Astrocyte (in vitro differentiated cells and primary cell): ENCODE results near the gene SLC12A8. TPM values are rescaled to one million over a fixed set of nuclear protein-coding genes. Genes with fewer than 3 reads are reported as not detected.

Experiments used
- DNase-seq: peaks from one replicate; pipeline ENCODE4 v3.0.0-alpha.2; 2010; ENCODE audit warnings: low read depth
- FAIRE-seq: peaks from 2 replicates; lab custom pipeline; 2011; peaks lifted over from hg19 to GRCh38; lab: Jason Lieb, UNC
- H2AFZ ChIP-seq: 2 replicates; pipeline ENCODE4 v1.6.0; 2012; ENCODE audit warnings: low read depth, low read length, inconsistent platforms
- H3K27ac ChIP-seq: 2 replicates; pipeline ENCODE4 v1.5.1; 2011; ENCODE audit warnings: low read depth, low read length, inconsistent platforms
- H3K27me3 ChIP-seq: 2 replicates; pipeline ENCODE4 v1.6.0; 2011; ENCODE audit warnings: low read length, inconsistent platforms; ENCODE audit not compliant: insufficient read depth
- H3K36me3 ChIP-seq: 2 replicates; pipeline ENCODE4 v1.5.1; 2011; ENCODE audit warnings: low read length, inconsistent platforms; ENCODE audit not compliant: insufficient read depth
- H3K4me1 ChIP-seq: 2 replicates; pipeline ENCODE4 v1.5.1; 2011; ENCODE audit warnings: low read length, inconsistent platforms; ENCODE audit not compliant: insufficient read depth
- H3K4me2 ChIP-seq: 2 replicates; pipeline ENCODE4 v1.6.0; 2012; ENCODE audit warnings: low read length, inconsistent platforms
- H3K4me3 ChIP-seq: 2 replicates; pipeline ENCODE4 v1.5.1; 2011; ENCODE audit warnings: low read depth, mild to moderate bottlenecking, low read length, inconsistent platforms; ENCODE audit not compliant: insufficient read depth
- H3K79me2 ChIP-seq: 2 replicates; pipeline ENCODE4 v1.6.0; 2012; ENCODE audit warnings: mild to moderate bottlenecking, low read length, inconsistent platforms; ENCODE audit not compliant: insufficient read depth
- H3K9ac ChIP-seq: 2 replicates; pipeline ENCODE4 v1.6.0; 2012; ENCODE audit warnings: mild to moderate bottlenecking, low read length, inconsistent platforms
- H3K9me3 ChIP-seq: 2 replicates; pipeline ENCODE4 v1.5.1; 2012; ENCODE audit warnings: low read depth, mild to moderate bottlenecking, low read length, inconsistent platforms; ENCODE audit not compliant: insufficient read depth
- H4K20me1 ChIP-seq: 2 replicates; pipeline ENCODE4 v1.6.0; 2012; ENCODE audit warnings: low read length, inconsistent platforms; ENCODE audit not compliant: insufficient read depth
- H3K27ac Mint-ChIP-seq: one replicate; pipeline ENCODE4 v1.8.0; 2021; ENCODE audit warnings: mild to moderate bottlenecking, mixed read lengths; ENCODE audit not compliant: unreplicated experiment
- H3K27me3 Mint-ChIP-seq: one replicate; pipeline ENCODE4 v1.8.0; 2021; ENCODE audit warnings: low read depth, mixed read lengths; ENCODE audit not compliant: unreplicated experiment
- H3K36me3 Mint-ChIP-seq: one replicate; pipeline ENCODE4 v1.8.0; 2021; ENCODE audit warnings: low read depth, mixed read lengths; ENCODE audit not compliant: unreplicated experiment
- H3K4me1 Mint-ChIP-seq: one replicate; pipeline ENCODE4 v1.8.0; 2021; ENCODE audit warnings: low read depth, mixed read lengths; ENCODE audit not compliant: unreplicated experiment
- H3K4me3 Mint-ChIP-seq: one replicate; pipeline ENCODE4 v1.8.0; 2021; ENCODE audit warnings: mild to moderate bottlenecking, moderate library complexity, mixed read lengths; ENCODE audit not compliant: unreplicated experiment
- H3K9me3 Mint-ChIP-seq: one replicate; pipeline ENCODE4 v1.8.0; 2021; ENCODE audit warnings: mild to moderate bottlenecking, mixed read lengths; ENCODE audit not compliant: unreplicated experiment
- CTCF ChIP-seq: IDR thresholded peaks from 2 replicates; pipeline ENCODE4 v1.5.1; 2011; ENCODE audit warnings: low read depth, mild to moderate bottlenecking, inconsistent platforms, low read length, moderate library complexity; ENCODE audit not compliant: insufficient read depth
- EZH2 ChIP-seq: IDR thresholded peaks from 2 replicates; pipeline ENCODE4 v1.6.1; 2012; ENCODE audit warnings: mild to moderate bottlenecking, low read length, inconsistent platforms; ENCODE audit not compliant: insufficient read depth
- total RNA-seq: library from RNA; stranded (reverse); gene quantifications from 2 replicates; pipeline ENCODE4 v1.2.1, GENCODE V29; 2021

The SLC12A8 gene
- total RNA-seq, 1 donor from 2014 or later = 4.2 TPM

- Histone ChIP-seq H3K36me3 (peaks cover 6% of the 10 kb centered on the region), H3K4me3 (no peak overlapping the region), H3K4me2 (no peak overlapping the region), H3K79me2 (no peaks in the 10 kb centered on the region), H2AFZ (no peak overlapping the region), H3K4me1 (peaks cover 15% of the 10 kb centered on the region), H4K20me1 (peaks cover 6% of the 10 kb centered on the region), H3K9me3 (no peaks in the 10 kb centered on the region), H3K27me3 (no peaks in the 10 kb centered on the region), H3K9ac (no peak overlapping the region), H3K27ac (no peak overlapping the region)
- Mint-ChIP-seq H3K36me3 (peaks cover 11% of the 10 kb centered on the region), H3K27ac (no peak overlapping the region), H3K4me1 (peaks cover 17% of the 10 kb centered on the region), H3K27me3 (no peaks in the 10 kb centered on the region), H3K9me3 (no peaks in the 10 kb centered on the region), H3K4me3 (no peak overlapping the region)
- FAIRE-seq (no peak), DNase-seq (peak; percentile 56)
- no peak for TF ChIP-seq EZH2
- no peak for TF ChIP-seq CTCF
These were observed 22.3 kb upstream of the SLC12A8 start for GRCh38 chr3:125234831-125235230.

- Histone ChIP-seq H2AFZ (no peak overlapping the region), H3K36me3 (peaks cover 6% of the 10 kb centered on the region), H3K9me3 (no peaks in the 10 kb centered on the region), H4K20me1 (peaks cover 6% of the 10 kb centered on the region), H3K4me2 (peak overlapping the region; percentile 51), H3K9ac (peak overlapping the region; percentile 29), H3K27me3 (no peaks in the 10 kb centered on the region), H3K4me1 (peaks cover 15% of the 10 kb centered on the region), H3K27ac (peak overlapping the region; percentile 65), H3K79me2 (no peaks in the 10 kb centered on the region), H3K4me3 (no peak overlapping the region)
- Mint-ChIP-seq H3K27ac (no peak overlapping the region), H3K9me3 (no peaks in the 10 kb centered on the region), H3K4me3 (no peak overlapping the region), H3K4me1 (peaks cover 17% of the 10 kb centered on the region), H3K27me3 (no peaks in the 10 kb centered on the region), H3K36me3 (peaks cover 9% of the 10 kb centered on the region)
- no peak for TF ChIP-seq CTCF
- no peak for TF ChIP-seq EZH2
- DNase-seq (no peak), FAIRE-seq (no peak)
These were observed 19.9 kb upstream of the SLC12A8 start for GRCh38 chr3:125232401-125232800.

- H3K27ac Mint-ChIP-seq = peak overlapping the region; percentile 63
- Histone ChIP-seq H3K9ac (peak overlapping the region; percentile 48), H3K4me3 (no peak overlapping the region), H4K20me1 (peaks cover 6% of the 10 kb centered on the region), H3K27me3 (no peaks in the 10 kb centered on the region), H3K36me3 (peaks cover 6% of the 10 kb centered on the region), H3K4me2 (peak overlapping the region; percentile 51), H3K9me3 (no peaks in the 10 kb centered on the region), H3K27ac (peak overlapping the region; percentile 65), H3K79me2 (no peaks in the 10 kb centered on the region), H3K4me1 (peaks cover 15% of the 10 kb centered on the region), H2AFZ (no peak overlapping the region)
- H3K36me3 Mint-ChIP-seq = peaks cover 9% of the 10 kb centered on the region
- H3K27me3 Mint-ChIP-seq = no peaks in the 10 kb centered on the region
- peak overlapping the region; percentile 1 for H3K4me3 Mint-ChIP-seq
- H3K9me3 Mint-ChIP-seq = no peaks in the 10 kb centered on the region
- TF ChIP-seq EZH2 (no peak), CTCF (no peak)
- H3K4me1 Mint-ChIP-seq = peaks cover 15% of the 10 kb centered on the region
- FAIRE-seq (peak; percentile 96), DNase-seq (peak; percentile 94)
These were observed 19.3 kb upstream of the SLC12A8 start for GRCh38 chr3:125231895-125232294.
